Activated CD4-positive, alpha-beta T cell treated with anti-CD3 and anti-CD28 coated beads for 4 hours (primary cell): ENCODE results near the gene LYPD6B.

Source experiments
- DNase-seq, 2 donors: peaks; one replicate each; pipeline ENCODE4 v3.0.0-alpha.2; 2020

Gene LYPD6B

GRCh38 chr2:149044500-149044899 lies 6.0 kb downstream of the LYPD6B start:
- DNase-seq = no peak

- no peak for DNase-seq
These were observed 8.6 kb downstream of the LYPD6B start for GRCh38 chr2:149047118-149047517.

- no peak for DNase-seq
These were observed 10.6 kb downstream of the LYPD6B start for GRCh38 chr2:149049142-149049541.

- DNase-seq = no peak
These were observed 11.7 kb downstream of the LYPD6B start for GRCh38 chr2:149050188-149050587.

GRCh38 chr2:149055751-149056150 lies 17.3 kb downstream of the LYPD6B start:
- DNase-seq = no peak

GRCh38 chr2:149056541-149057255 lies 18.2 kb downstream of the LYPD6B start:
- no peak for DNase-seq

- no peak for DNase-seq
These were observed 18.9 kb downstream of the LYPD6B start for GRCh38 chr2:149057401-149057800.

- no peak for DNase-seq
These were observed 20.4 kb downstream of the LYPD6B start for GRCh38 chr2:149058936-149059335.

- DNase-seq = no peak
These were observed 21.3 kb downstream of the LYPD6B start for GRCh38 chr2:149059822-149060221.

GRCh38 chr2:149061133-149061745 lies 22.7 kb downstream of the LYPD6B start:
- DNase-seq = no peak

- DNase-seq = no peak
These were observed 24.0 kb downstream of the LYPD6B start for GRCh38 chr2:149062531-149062930.

GRCh38 chr2:149063177-149063576 lies 24.7 kb downstream of the LYPD6B start:
- DNase-seq = no peak

- DNase-seq = no peak
These were observed 25.9 kb downstream of the LYPD6B start for GRCh38 chr2:149064365-149064841.

GRCh38 chr2:149064856-149065630 lies 26.5 kb downstream of the LYPD6B start:
- DNase-seq = no peak

GRCh38 chr2:149068225-149068995 lies 29.9 kb downstream of the LYPD6B start:
- DNase-seq = no peak

- DNase-seq = peak; percentile 13 to 23
These were observed 30.7 kb downstream of the LYPD6B start for GRCh38 chr2:149068996-149069888.

- DNase-seq = no peak
These were observed 32.3 kb downstream of the LYPD6B start for GRCh38 chr2:149070681-149071320.

GRCh38 chr2:149075105-149075504 lies 36.6 kb downstream of the LYPD6B start:
- no peak for DNase-seq

- DNase-seq = no peak
These were observed 37.4 kb downstream of the LYPD6B start for GRCh38 chr2:149075853-149076252.

GRCh38 chr2:149076863-149077412 lies 38.4 kb downstream of the LYPD6B start:
- DNase-seq = no peak

GRCh38 chr2:149077861-149078260 lies 39.4 kb downstream of the LYPD6B start:
- no peak for DNase-seq
